Gastroesophageal sphincter (tissue), 3 donors: Measurements from ENCODE around the gene BCL2L13.

Experiments used
- EP300 ChIP-seq: sonication (generic); formaldehyde crosslinking; IDR thresholded peaks from one replicate; pipeline ENCODE4 v1.6.1; 2017; ENCODE audit warnings: antibody characterized with exemption, mild to moderate bottlenecking
- POLR2A ChIP-seq, 2 donors: fragments of 450-650 bp; IDR thresholded peaks; one replicate each; pipeline ENCODE4 v1.6.1; 2017; ENCODE audit warnings: antibody characterized with exemption in 2 of 2, mild to moderate bottlenecking in 2 of 2, moderate library complexity in 1 of 2
- TF ChIP-seq, protein P1 (sequence below), 4 experiments: fragments of 200-600 bp in 2 of 4; fragments of 450-650 bp in 2 of 4; sonication (generic) in 1 of 4; IDR thresholded peaks; one replicate each; pipeline ENCODE4 v1.5.1; 2017 to 2019; ENCODE audit warnings: antibody characterized with exemption in 4 of 4, mild to moderate bottlenecking in 2 of 4, moderate library complexity in 2 of 4

DNA sequence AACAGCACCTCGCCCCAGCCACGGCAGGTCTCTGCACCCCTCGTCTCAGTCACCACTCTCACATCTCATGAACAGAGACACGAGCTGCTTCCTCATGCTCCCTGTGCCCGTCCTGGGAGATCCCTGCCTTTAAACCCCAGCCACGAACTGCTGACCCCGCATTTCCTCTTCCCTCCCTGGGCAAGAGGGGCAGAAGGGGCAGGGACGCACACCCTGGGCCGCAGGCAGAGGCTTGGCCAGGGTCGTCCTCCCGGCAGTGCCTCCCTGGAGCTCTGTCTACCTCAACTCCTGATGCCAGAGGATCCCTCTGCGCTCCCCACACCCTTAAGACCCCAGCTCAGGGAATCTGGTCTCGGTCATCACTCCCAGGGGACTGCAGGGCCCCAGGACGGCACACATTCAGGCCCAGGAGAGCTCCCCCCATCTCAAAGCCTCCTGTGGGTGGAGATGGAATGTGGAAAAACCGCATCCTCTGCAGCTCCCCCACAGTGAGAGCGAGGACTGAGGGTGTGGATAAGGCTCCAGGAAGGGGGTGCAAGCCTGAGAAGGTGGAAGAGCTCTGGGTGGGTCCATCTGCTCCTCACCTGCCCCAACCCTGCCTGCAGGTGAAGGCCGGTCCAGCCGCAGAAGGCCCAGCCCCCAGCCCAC, 134.5 kb downstream of the BCL2L13 start:
- TF ChIP-seq, protein P1, sequence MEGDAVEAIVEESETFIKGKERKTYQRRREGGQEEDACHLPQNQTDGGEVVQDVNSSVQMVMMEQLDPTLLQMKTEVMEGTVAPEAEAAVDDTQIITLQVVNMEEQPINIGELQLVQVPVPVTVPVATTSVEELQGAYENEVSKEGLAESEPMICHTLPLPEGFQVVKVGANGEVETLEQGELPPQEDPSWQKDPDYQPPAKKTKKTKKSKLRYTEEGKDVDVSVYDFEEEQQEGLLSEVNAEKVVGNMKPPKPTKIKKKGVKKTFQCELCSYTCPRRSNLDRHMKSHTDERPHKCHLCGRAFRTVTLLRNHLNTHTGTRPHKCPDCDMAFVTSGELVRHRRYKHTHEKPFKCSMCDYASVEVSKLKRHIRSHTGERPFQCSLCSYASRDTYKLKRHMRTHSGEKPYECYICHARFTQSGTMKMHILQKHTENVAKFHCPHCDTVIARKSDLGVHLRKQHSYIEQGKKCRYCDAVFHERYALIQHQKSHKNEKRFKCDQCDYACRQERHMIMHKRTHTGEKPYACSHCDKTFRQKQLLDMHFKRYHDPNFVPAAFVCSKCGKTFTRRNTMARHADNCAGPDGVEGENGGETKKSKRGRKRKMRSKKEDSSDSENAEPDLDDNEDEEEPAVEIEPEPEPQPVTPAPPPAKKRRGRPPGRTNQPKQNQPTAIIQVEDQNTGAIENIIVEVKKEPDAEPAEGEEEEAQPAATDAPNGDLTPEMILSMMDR (IDR thresholded peaks at IDR 0.05): no peak
- no peak for TF ChIP-seq EP300
- TF ChIP-seq POLR2A (IDR thresholded peaks at IDR 0.05): no peak
